Caco-2 (cell line): Measurements from ENCODE around the gene TSTD2. TPM values are rescaled to one million over a fixed set of nuclear protein-coding genes. Genes with fewer than 3 reads are reported as not detected.

Source experiments
- BruUV-seq: library from RNA; stranded (reverse); fragments of 400-500 nt; replicated peaks from 2 replicates; lab custom pipeline; 2021; lab: Mats Ljungman, UMichigan
- CTCF ChIA-PET: fragments of 300-600 bp; sonication (Branson Sonifier 250); formaldehyde crosslinking; loops from one replicate; lab custom pipeline; 2022; ENCODE audit warnings: antibody characterized with exemption; lab: Charles Lee
- POLR2A ChIA-PET: fragments of 300-600 bp; sonication (Branson Sonifier 250); formaldehyde crosslinking; loops from one replicate; lab custom pipeline; 2022; ENCODE audit warnings: antibody characterized with exemption; lab: Charles Lee
- DNase-seq, 2 experiments: peaks; one replicate each; pipeline versions ENCODE4 v3.0.0 to v3.0.0-alpha.2; 2020 to 2022
- H3K27me3 ChIP-seq: replicated peaks from 2 replicates; pipeline ENCODE4 v1.6.0; 2011; ENCODE audit warnings: low read length; ENCODE audit not compliant: control insufficient read depth, insufficient read depth
- H3K36me3 ChIP-seq: 2 replicates; pipeline ENCODE4 v1.5.1; 2011; ENCODE audit warnings: low read length; ENCODE audit not compliant: control insufficient read depth, insufficient read depth
- H3K4me1 ChIP-seq: fragments of 250-450 bp; sonication (Bioruptor Pico); 2 replicates; pipeline ENCODE4 v1.5.1; 2020; ENCODE audit warnings: mild to moderate bottlenecking
- H3K4me3 ChIP-seq: 2 replicates; pipeline ENCODE4 v1.5.1; 2011; ENCODE audit warnings: low read depth, mild to moderate bottlenecking, control low read depth, low read length
- H3K9me3 ChIP-seq: fragments of 250-450 bp; sonication (Bioruptor Pico); 2 replicates; pipeline ENCODE4 v1.5.1; 2020; ENCODE audit warnings: mild to moderate bottlenecking, moderate library complexity
- H3K27ac Mint-ChIP-seq: one replicate; pipeline ENCODE4 v1.8.0; 2022; ENCODE audit warnings: mixed read lengths; ENCODE audit not compliant: unreplicated experiment
- H3K27me3 Mint-ChIP-seq: one replicate; pipeline ENCODE4 v1.8.0; 2022; ENCODE audit warnings: mixed read lengths; ENCODE audit not compliant: insufficient read depth, unreplicated experiment
- H3K36me3 Mint-ChIP-seq: one replicate; pipeline ENCODE4 v1.8.0; 2022; ENCODE audit warnings: mild to moderate bottlenecking, mixed read lengths; ENCODE audit not compliant: insufficient read depth, unreplicated experiment
- H3K4me1 Mint-ChIP-seq: one replicate; pipeline ENCODE4 v1.8.0; 2022; ENCODE audit warnings: low read depth, mixed read lengths; ENCODE audit not compliant: unreplicated experiment
- H3K4me3 Mint-ChIP-seq: one replicate; pipeline ENCODE4 v1.8.0; 2022; ENCODE audit warnings: mild to moderate bottlenecking, moderate library complexity, mixed read lengths; ENCODE audit not compliant: unreplicated experiment
- H3K9me3 Mint-ChIP-seq: one replicate; pipeline ENCODE4 v1.8.0; 2022; ENCODE audit warnings: mixed read lengths; ENCODE audit not compliant: unreplicated experiment
- CTCF ChIP-seq, 2 experiments: fragments of 200-600 bp in 1 of 2; IDR thresholded peaks; 1 replicate in 1 of 2; 2 replicates in 1 of 2; pipeline versions ENCODE4 v1.5.1 to v1.8.0; 2011 to 2022; ENCODE audit warnings: antibody characterized with exemption in 1 of 2, control low read depth in 1 of 2, inconsistent platforms in 1 of 2, low read depth in 1 of 2, low read length in 1 of 2, mild to moderate bottlenecking in 1 of 2, moderate library complexity in 1 of 2; ENCODE audit not compliant: insufficient read depth in 1 of 2, severe bottlenecking in 1 of 2, unreplicated experiment in 1 of 2
- intact Hi-C: fragments of 100-400 bp; cut with micrococcal nuclease; formaldehyde crosslinking; loops from one replicate; pipeline ENCODE4 v1.10.0; 2022; ENCODE audit not compliant: unreplicated experiment
- total RNA-seq: library from RNA; stranded (reverse); gene quantifications from 2 replicates; pipeline ENCODE4 v1.2.3, GENCODE V29; 2022

The TSTD2 gene
- total RNA-seq, 1 experiment from 2014 or later = 20.7 TPM

DNA sequence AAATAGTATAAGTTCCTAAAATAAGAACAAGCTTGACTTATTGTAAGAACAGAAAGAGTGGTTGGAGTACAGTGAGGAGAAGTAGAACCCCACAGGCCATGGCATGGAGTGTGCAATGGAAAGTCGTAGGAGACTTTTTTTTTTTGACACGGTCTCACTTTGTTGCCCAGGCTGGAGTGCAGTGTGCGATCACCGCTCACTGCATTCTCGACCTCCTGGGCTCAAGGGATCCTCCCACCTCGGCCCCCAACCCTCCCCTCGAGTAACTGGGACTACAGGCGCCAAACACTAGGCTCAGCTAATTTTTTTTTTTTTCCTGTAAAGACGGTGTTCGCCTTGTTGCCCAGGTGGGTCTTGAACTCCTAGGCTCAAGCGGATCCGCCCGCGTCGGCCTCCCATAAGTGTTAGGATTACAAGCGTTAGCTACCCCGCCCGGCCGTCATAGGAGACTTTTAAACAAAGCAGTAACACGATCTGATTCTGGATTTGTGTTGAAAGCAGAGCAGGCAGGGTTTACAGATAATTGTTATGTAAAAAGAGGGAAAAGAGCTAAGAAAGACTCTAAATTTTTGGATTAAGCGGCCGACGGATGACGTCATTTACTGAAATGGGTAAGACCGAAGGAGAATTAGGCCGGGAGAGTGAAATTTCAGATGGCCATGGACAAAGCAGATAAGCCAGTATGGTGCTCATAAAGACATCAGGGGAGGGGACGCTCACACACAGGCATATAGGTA lies 752 bp downstream of the TSTD2 start:
- intact Hi-C loops = loop anchor here (2.0 to 5.0 kb wide), 2 partner anchors 64 to 355 kb away; partner anchors contain the start of gene XPA
- peaks cover 5% of the 10 kb centered on the region for H3K4me1 ChIP-seq
- Mint-ChIP-seq H3K27ac (peak overlapping the region; percentile 100), H3K4me3 (peak overlapping the region; percentile 95), H3K27me3 (no peaks in the 10 kb centered on the region), H3K36me3 (peaks cover 29% of the 10 kb centered on the region), H3K4me1 (peaks cover 15% of the 10 kb centered on the region), H3K9me3 (no peaks in the 10 kb centered on the region)
- no peaks in the 10 kb centered on the region for H3K9me3 ChIP-seq
- H3K27me3 ChIP-seq = no peaks in the 10 kb centered on the region
- ChIA-PET CTCF (interaction anchor here (0.7 to 2.5 kb wide), 5 partner anchors 17 to 164 kb away, joined by 3 to 12 read pairs (median 3); partner anchors contain the start of gene XPA), POLR2A (interaction anchor here (0.6 to 1.9 kb wide), 11 partner anchors 14 to 936 kb away, joined by 3 to 15 read pairs (median 7); partner anchors contain the start of genes ANP32B, TMOD1, XPA and ZNF782)
- H3K36me3 ChIP-seq = no peaks in the 10 kb centered on the region
- peak overlapping the region; percentile 99 for H3K4me3 ChIP-seq
- DNase-seq = peak in 1 of 2 experiments; percentile 54
- no peak for TF ChIP-seq CTCF (IDR thresholded peaks at IDR 0.05; ENCODE audit: insufficient read depth in 1 of 2, low read depth in 1 of 2, low read length in 1 of 2, severe bottlenecking in 1 of 2, unreplicated experiment in 1 of 2)
- BruUV-seq = TSS peak; percentile 88

DNA sequence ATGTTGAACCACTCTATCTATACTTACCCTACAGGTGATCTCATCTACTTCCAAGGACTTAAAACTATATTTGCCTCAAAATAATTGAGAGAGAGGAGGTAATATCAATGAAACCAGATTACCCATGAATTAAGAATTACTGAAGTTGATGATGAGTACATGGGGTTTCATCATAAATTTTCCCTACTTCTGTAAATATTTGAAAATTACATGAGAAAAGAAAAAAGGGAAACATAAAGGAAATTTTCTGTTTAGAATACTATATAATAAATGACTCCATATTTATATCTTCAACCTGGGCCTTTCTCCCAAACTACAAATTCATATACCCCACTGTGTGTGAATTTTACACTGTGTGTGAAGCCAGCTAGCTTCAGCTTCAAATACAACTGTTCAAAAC lies 2.6 kb downstream of the TSTD2 start:
- intact Hi-C loops = loop anchor here (5.0 kb wide), 1 partner anchor 357 kb away; no protein-coding TSS in a partner anchor
- H3K27ac Mint-ChIP-seq = peak overlapping the region; percentile 100
- POLR2A ChIA-PET = no interaction called here

More for the DNA sequence above, 2.6 kb downstream of the TSTD2 start:
- Histone ChIP-seq H3K9me3 (no peaks in the 10 kb centered on the region), H3K27me3 (no peaks in the 10 kb centered on the region; the same call in 1 of the 2 replicates), H3K4me1 (peaks cover 1% of the 10 kb centered on the region), H3K4me3 (no peak overlapping the region), H3K36me3 (no peaks in the 10 kb centered on the region; the same call in 1 of the 2 replicates)
- DNase-seq = no peak
- Mint-ChIP-seq H3K27me3 (no peaks in the 10 kb centered on the region), H3K4me1 (peaks cover 6% of the 10 kb centered on the region), H3K9me3 (no peaks in the 10 kb centered on the region), H3K4me3 (no peak overlapping the region), H3K36me3 (peaks cover 35% of the 10 kb centered on the region)
- CTCF ChIA-PET = no interaction called here
- TF ChIP-seq CTCF (IDR thresholded peaks at IDR 0.05; ENCODE audit: insufficient read depth in 1 of 2, low read depth in 1 of 2, low read length in 1 of 2, severe bottlenecking in 1 of 2, unreplicated experiment in 1 of 2) = no peak
- BruUV-seq = no TSS peak
